GM18867 (cell line): ENCODE data around the gene ACCSL.

Source experiments
- ATAC-seq: cut with Tn5 transposase; IDR thresholded peaks from one replicate; pipeline ENCODE4 v1.9.1; 2021; ENCODE audit warnings: mild to moderate bottlenecking, moderate library complexity; ENCODE audit not compliant: unreplicated experiment

Gene ACCSL

DNA sequence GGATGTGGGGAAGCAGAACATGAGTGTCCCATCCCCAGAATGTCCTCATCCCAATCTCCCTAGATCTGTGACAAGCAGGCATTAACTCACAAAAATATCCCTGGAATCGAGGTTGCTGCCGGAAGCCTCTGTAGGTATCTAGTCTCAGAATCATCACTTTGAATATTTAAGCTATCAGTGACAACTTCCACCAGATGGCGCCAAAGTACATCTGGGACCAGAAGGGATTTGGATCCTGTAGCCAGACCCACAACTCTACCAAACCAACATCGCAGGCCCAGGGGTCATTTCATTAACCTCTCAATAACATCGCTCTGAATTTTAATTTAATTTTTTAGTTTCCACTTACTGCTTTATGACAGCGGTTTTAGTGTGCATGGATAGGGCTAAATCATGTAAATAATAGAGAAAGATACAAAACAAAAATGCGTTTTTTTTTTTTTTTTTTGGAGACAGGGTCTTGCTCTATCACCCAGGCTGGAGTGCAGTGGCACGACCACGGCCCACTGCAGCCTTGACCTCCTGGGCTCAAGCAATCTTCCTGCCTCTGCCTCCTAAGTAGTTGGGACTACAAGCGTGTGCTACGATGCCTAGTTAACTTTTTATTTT is 46.6 kb downstream of the ACCSL start:
- ATAC-seq = peak; percentile 33

DNA sequence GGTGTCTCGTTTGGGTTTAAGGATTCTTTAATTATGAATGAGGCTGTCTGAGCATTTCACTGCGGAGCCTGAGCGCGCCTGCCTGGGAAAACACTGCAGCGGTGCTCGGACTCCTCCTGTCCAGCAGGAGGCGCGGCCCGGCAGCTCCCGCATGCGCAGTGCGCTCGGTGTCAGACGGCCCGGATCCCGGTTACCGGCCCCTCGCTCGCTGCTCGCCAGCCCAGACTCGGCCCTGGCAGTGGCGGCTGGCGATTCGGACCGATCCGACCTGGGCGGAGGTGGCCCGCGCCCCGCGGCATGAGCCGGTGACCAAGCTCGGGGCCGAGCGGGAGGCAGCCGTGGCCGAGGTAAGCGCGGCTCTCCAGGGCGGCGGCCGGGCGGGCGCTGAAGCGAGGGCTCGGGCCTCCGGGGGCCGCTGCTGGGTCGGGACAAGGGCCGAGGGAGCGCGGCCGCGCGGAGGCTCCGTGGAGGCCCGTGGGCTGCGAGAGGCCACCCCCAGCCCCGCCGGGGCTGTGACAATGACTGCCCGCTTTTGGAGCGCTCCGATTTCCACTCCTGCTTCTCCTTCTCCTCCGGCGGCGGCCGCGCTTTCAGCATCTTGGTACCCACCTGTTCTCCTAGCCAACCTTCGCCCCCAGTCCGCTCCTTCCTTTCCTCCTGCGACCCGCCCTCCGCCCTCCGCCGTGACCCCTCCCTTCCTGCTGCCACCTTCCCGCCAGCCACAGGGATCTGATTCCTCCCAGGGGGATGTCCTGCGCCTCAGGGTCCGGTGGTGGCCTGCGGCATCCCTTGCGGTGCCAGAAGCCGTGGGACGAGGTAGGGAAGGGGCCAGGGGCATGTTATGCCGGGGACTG is 48.0 kb downstream of the ACCSL start, which contains the start of gene EXT2:
TSS of gene EXT2 (plus strand) at position 173 of the 854 bp plus-strand sequence. CDS start 12,035 bp downstream, outside the sequence.
- peak; percentile 96 for ATAC-seq

DNA sequence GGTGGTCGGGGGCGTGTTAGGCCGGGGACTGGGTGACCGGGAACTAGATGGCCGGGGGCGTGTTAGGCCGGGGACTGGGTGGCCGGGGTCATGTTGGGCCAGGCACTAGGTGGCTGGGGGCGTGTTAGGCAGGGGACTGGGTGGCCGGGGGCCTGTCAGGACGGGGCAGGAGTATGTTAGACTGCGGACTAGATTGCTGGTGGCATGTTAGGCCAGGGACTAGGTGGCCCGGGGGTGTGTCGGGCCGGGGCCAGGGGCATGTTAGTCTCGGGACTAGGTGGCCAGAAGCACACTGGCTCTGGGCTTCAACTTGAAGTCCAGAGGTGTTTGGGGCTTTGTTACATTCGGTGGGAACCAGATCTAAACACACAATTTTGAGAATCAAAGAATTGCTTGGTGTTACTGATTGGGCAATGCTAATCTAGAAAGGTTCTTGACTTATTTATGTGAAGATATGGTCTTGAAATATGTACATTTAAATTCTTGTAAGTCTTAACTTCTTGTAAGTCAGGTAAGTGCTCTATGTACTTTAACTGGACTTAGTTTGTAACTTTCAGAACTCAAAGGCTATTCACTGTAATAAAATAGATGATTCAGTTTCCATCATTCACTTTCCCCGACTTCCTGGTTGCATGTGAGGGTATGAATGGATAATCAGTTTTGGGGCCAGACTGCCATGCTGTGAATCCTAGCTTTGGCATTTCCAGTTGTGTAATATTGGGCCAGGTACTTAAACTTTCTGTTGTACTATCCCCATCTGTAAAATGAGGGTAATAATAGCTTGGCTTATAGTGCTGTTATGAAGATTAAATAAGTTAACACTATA is 48.8 kb downstream of the ACCSL start:
- no peak for ATAC-seq

DNA sequence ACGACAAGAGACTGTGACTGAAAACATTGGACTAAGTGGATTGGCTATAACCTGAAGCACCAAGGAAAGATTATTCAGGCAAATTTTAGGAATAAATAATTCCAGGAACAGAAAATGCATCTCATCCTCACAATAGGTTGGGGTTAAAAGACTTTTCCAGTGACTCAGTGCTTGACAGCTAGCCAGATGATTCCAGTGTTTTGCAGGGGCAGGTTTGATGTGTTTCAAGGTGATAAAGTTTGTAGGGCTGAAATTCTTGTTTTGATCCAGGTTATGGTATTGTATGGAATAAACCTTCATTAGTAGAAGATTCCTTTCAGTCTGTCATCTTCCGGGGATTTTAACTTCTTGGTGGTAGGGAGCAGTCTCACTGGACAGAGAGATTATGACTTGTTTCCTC is 50.0 kb downstream of the ACCSL start:
- ATAC-seq = no peak

DNA sequence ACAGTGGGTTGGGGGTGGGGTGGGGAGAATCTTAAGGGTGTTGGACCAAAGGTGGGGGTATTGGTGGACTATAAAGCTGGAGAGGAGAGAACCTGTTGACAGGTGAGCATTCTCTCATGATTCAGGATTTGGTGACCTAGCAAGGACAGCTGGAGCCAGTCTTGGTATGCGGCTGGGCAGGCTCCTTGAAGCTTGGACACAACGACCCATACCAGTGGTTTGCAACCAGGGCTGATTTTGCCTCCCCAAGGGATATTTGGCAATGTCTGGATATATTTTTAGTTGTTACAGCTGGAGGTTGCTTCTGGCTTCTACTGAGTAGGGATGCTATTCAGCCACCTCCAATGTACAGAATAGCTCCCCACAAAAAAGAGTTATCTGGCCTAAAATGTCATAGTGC is 53.3 kb downstream of the ACCSL start:
- no peak for ATAC-seq

DNA sequence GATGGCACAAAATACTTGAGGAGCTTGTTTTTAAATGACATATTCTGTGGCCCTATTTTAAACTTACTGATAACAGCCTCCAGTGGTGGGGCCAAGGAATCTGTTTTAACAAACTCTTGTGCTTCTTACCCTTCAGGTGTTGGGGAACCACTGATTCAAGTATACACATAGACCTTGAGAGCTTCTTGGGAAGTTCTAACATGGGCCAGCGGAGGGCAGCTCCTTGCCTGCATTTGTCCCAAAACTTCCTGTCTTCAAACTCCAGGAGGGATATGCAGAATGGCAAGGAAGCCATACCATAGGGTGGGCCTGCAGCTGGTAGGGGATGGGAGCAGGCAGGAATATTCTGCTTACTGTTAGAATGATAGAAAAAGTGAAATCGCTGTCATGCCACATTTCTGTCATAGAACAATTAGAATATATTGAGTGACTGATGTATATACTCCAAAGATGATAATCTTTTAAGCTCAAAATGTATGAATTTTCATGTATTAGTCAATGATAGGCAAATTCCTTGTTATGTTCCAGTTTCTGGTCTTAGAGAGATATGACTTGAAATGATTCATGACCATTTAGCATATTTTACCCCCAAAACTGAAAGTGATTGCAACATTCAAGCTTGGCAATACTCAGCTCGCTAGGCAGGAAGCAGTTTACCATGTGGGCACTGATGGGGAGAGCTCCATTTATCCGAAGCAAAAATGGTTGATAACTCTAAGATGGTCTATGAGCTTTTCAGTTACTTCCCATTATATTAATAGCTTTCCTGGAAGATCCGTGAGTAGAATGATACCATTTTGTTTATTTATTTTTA is 56.9 kb downstream of the ACCSL start:
- peak; percentile 41 for ATAC-seq

DNA sequence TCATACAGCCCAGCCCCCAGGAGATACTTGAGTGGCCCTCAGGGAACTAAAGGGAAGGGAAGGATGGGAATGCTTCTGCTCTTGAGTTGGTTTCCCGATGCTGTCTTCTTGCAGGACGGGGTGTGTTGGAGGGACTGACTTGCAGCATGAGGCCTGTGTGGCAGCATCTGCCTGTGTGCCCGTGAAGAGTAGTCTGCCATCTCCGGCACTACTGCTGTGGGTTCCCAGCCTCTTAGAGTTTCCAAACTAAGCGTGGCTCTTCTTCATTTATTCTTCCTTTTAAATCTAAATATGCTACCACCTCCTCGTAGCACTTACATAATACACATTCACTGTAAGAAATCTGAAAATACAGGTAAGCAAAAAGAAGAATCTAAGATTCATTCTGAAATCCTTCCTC is 60.5 kb downstream of the ACCSL start:
- no peak for ATAC-seq
